Measurements from ENCODE around the gene ICE1.
A peak's percentile ranks its signal among the peaks of the same experiment; 100 is the strongest.
"Not testable (repeated sequence)": the region's sequence is repeated elsewhere in the genome, so short reads cannot be mapped to it uniquely, and the experiment has no call there.

The ICE1 gene

GRCh38 chr5:5492087-5492933, 69.8 kb downstream of the ICE1 start:
- DNase-seq (ENCODE audit: low read depth, low spot score) = peak; percentile 22

GRCh38 chr5:5492934-5493271, 70.4 kb downstream of the ICE1 start:
- not testable (repeated sequence) for DNase-seq (ENCODE audit: low read depth, low spot score)

- DNase-seq (ENCODE audit: low read depth, low spot score) = peak; percentile 74
Observed at GRCh38 chr5:5494489-5495402, 72.3 kb downstream of the ICE1 start.

- peak; percentile 62 for DNase-seq (ENCODE audit: low read depth, low spot score)
Observed at GRCh38 chr5:5497152-5497788, 74.8 kb downstream of the ICE1 start.

- DNase-seq (ENCODE audit: low read depth, low spot score) = no peak
Observed at GRCh38 chr5:5499442-5499841, 77.0 kb downstream of the ICE1 start.

- no peak for DNase-seq (ENCODE audit: low read depth, low spot score)
Observed at GRCh38 chr5:5504325-5504724, 81.8 kb downstream of the ICE1 start.

- DNase-seq (ENCODE audit: low read depth, low spot score) = no peak
Observed at GRCh38 chr5:5505815-5506214, 83.3 kb downstream of the ICE1 start.

GRCh38 chr5:5508391-5508790, 85.9 kb downstream of the ICE1 start:
- no peak for DNase-seq (ENCODE audit: low read depth, low spot score)

GRCh38 chr5:5511904-5512416, 89.5 kb downstream of the ICE1 start:
- no peak for DNase-seq (ENCODE audit: low read depth, low spot score)

- DNase-seq (ENCODE audit: low read depth, low spot score) = no peak
Observed at GRCh38 chr5:5512543-5512942, 90.1 kb downstream of the ICE1 start.

GRCh38 chr5:5520622-5521021, 98.1 kb downstream of the ICE1 start:
- DNase-seq (ENCODE audit: low read depth, low spot score) = not testable (repeated sequence)

GRCh38 chr5:5521029-5521428, 98.6 kb downstream of the ICE1 start:
- DNase-seq (ENCODE audit: low read depth, low spot score) = no peak

GRCh38 chr5:5521478-5521877, 99.0 kb downstream of the ICE1 start:
- DNase-seq (ENCODE audit: low read depth, low spot score) = no peak

- no peak for DNase-seq (ENCODE audit: low read depth, low spot score)
Observed at GRCh38 chr5:5522336-5522735, 99.9 kb downstream of the ICE1 start.

GRCh38 chr5:5523066-5523505, 100.6 kb downstream of the ICE1 start:
- DNase-seq (ENCODE audit: low read depth, low spot score) = no peak

- no peak for DNase-seq (ENCODE audit: low read depth, low spot score)
Observed at GRCh38 chr5:5524327-5524726, 101.8 kb downstream of the ICE1 start.

- no peak for DNase-seq (ENCODE audit: low read depth, low spot score)
Observed at GRCh38 chr5:5531371-5531770, 108.9 kb downstream of the ICE1 start.

- DNase-seq (ENCODE audit: low read depth, low spot score) = no peak
Observed at GRCh38 chr5:5532306-5533076, 110.0 kb downstream of the ICE1 start.

GRCh38 chr5:5533927-5534326, 111.5 kb downstream of the ICE1 start:
- DNase-seq (ENCODE audit: low read depth, low spot score) = no peak

GRCh38 chr5:5534333-5534732, 111.9 kb downstream of the ICE1 start:
- no peak for DNase-seq (ENCODE audit: low read depth, low spot score)

GRCh38 chr5:5536871-5537270, 114.4 kb downstream of the ICE1 start:
- no peak for DNase-seq (ENCODE audit: low read depth, low spot score)

All from ELF-1 (cell line).